Testis (tissue), 3 donors: ENCODE results near the gene E2F7. TPM values are rescaled to one million over a fixed set of nuclear protein-coding genes. Genes with fewer than 3 reads are reported as not detected.
A peak's percentile ranks its signal among the peaks of the same experiment; 100 is the strongest.

Source experiments
- DNase-seq: peaks from one replicate; pipeline ENCODE4 v3.0.0-alpha.2; 2019
- H3K27ac ChIP-seq, 2 donors: fragments of 200-600 bp; sonication (generic); one replicate each; pipeline ENCODE4 v1.5.1; 2019
- H3K27me3 ChIP-seq: fragments of 200-600 bp; sonication (generic); one replicate; pipeline ENCODE4 v1.5.1; 2019
- H3K36me3 ChIP-seq: fragments of 200-600 bp; sonication (generic); one replicate; pipeline ENCODE4 v1.5.1; 2017; ENCODE audit warnings: low read depth; ENCODE audit errors: missing control alignments
- H3K4me1 ChIP-seq: fragments of 200-600 bp; sonication (generic); one replicate; pipeline ENCODE4 v1.5.1; 2019
- H3K4me3 ChIP-seq, 2 donors: fragments of 200-600 bp; sonication (generic); one replicate each; pipeline ENCODE4 v1.5.1; 2017 to 2019
- H3K9me3 ChIP-seq: fragments of 200-600 bp; sonication (generic); one replicate; pipeline ENCODE4 v1.5.1; 2017
- CTCF ChIP-seq, 3 experiments: fragments of 450-650 bp in 2 of 3; fragments of 200-600 bp in 1 of 3; sonication (generic) in 1 of 3; IDR thresholded peaks; one replicate each; pipeline ENCODE4 v1.5.1; 2016 to 2019; ENCODE audit warnings: antibody characterized with exemption in 3 of 3, mild to moderate bottlenecking in 2 of 3, moderate library complexity in 1 of 3
- POLR2A ChIP-seq: fragments of 450-650 bp; IDR thresholded peaks from one replicate; pipeline ENCODE4 v1.6.1; 2017; ENCODE audit warnings: antibody characterized with exemption, mild to moderate bottlenecking, moderate library complexity
- WGBS, 2 donors: methylation state at CpG; one replicate each; pipeline ENCODE4 v1.1.5; 2018; 5-methylcytosine and 5-hydroxymethylcytosine counted together
- intact Hi-C: fragments of 100-400 bp; cut with DNase I; formaldehyde crosslinking; loops from one replicate; pipeline ENCODE4 v1.15.1; 2023; ENCODE audit warnings: low total_unique reads
- polyA plus RNA-seq: library from polyadenylated mRNA; stranded (reverse); fragments of 350-450 nt; fragmentation: Illumina TruSeq; extraction: RNeasy Lipid Tissue Mini Kit (QIAGEN cat#74804); gene quantifications from one replicate; pipeline ENCODE4 v1.2.3, GENCODE V29; 2014; ENCODE audit warnings: low read depth, low replicate concordance; ENCODE audit not compliant: insufficient read depth
- total RNA-seq, 2 donors: library from RNA; depleted of rRNA; stranded (reverse); fragments of >200 nt; gene quantifications; one replicate each; pipeline ENCODE4 v1.2.3, GENCODE V29; 2016

The E2F7 gene
- total and polyA plus RNA-seq, 3 donors from 2014 or later: 1.9 to 4.2 (median 3.5) TPM

- Histone ChIP-seq H3K27me3 (no peaks in the 10 kb centered on the region), H3K9me3 (no peaks in the 10 kb centered on the region), H3K4me1 (no peaks in the 10 kb centered on the region), H3K27ac (no peak overlapping the region), H3K36me3 (no peaks in the 10 kb centered on the region), H3K4me3 (no peak overlapping the region)
- intact Hi-C loops: no loop called here
- DNase-seq: no peak
- WGBS, 2 donors: 74 to 84% methylated on average over 5 of the region's 5 CpGs
- TF ChIP-seq POLR2A (no peak), CTCF (IDR thresholded peaks at IDR 0.05) (no peak)
Observed at GRCh38 chr12:77070800-77071449, 5.6 kb upstream of the E2F7 start.

GRCh38 chr12:77070382-77070781 lies 5.0 kb upstream of the E2F7 start:
- Histone ChIP-seq H3K27me3 (no peaks in the 10 kb centered on the region), H3K4me3 (no peak overlapping the region), H3K9me3 (no peaks in the 10 kb centered on the region), H3K36me3 (no peaks in the 10 kb centered on the region), H3K4me1 (no peaks in the 10 kb centered on the region), H3K27ac (no peak overlapping the region)
- TF ChIP-seq CTCF (IDR thresholded peaks at IDR 0.05): no peak
- TF ChIP-seq POLR2A: no peak
- 74 to 79% methylated on average over 3 of the region's 3 CpGs for WGBS, 2 donors
- no peak for DNase-seq
- intact Hi-C loops: no loop called here

DNA sequence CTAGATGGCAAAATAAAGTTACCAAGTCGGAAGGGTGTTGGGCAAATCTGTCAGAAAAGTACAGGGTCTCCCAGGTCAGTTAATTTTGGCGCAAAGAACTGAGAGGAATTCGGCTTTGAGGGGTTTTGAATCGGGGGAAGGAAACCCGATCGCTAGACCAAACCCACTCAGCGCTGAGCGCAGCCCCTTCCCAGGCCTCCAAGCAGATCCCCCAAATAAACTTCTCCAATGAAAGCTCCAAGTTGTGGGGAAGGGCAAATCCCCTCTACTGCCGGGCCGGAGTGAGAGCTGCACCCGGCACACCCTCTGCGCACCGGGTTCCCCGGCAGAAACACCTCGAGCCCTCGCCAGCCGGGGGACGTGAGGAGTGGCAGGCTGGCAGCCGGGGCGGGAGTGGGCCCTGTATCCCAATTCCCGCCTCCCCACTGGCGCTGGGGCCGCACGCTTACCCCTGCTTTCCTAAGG lies 441 bp downstream of the E2F7 start:
- peak overlapping the region; percentile 72 to 78 for H3K4me3 ChIP-seq

GRCh38 chr12:77062846-77063461 lies 2.4 kb downstream of the E2F7 start:
- Histone ChIP-seq H3K27ac (no peak overlapping the region), H3K4me3 (no peak overlapping the region), H3K9me3 (no peaks in the 10 kb centered on the region), H3K36me3 (no peaks in the 10 kb centered on the region), H3K4me1 (no peaks in the 10 kb centered on the region), H3K27me3 (no peaks in the 10 kb centered on the region)
- DNase-seq: no peak
- intact Hi-C loops: no loop called here
- TF ChIP-seq POLR2A: no peak
- TF ChIP-seq CTCF (IDR thresholded peaks at IDR 0.05): no peak
- 82 to 91% methylated on average over 12 of the region's 12 CpGs for WGBS, 2 donors

More for the DNA sequence above, 441 bp downstream of the E2F7 start:
- no peaks in the 10 kb centered on the region for H3K4me1 ChIP-seq
- H3K27me3 ChIP-seq: no peaks in the 10 kb centered on the region
- no peak for DNase-seq
- no peaks in the 10 kb centered on the region for H3K36me3 ChIP-seq
- WGBS, 2 donors: 0 to 1% methylated on average over 19 to 24 of the region's 24 CpGs
- H3K27ac ChIP-seq: no peak overlapping the region
- H3K9me3 ChIP-seq: no peaks in the 10 kb centered on the region
- TF ChIP-seq POLR2A: no peak
- no peak for TF ChIP-seq CTCF (IDR thresholded peaks at IDR 0.05)
- intact Hi-C loops: no loop called here
